Measurements from ENCODE around the gene ATP8B4.

GRCh38 chr15:49847423-49848281 is 271.4 kb downstream of the ATP8B4 start:
- TF ChIP-seq, protein P1, sequence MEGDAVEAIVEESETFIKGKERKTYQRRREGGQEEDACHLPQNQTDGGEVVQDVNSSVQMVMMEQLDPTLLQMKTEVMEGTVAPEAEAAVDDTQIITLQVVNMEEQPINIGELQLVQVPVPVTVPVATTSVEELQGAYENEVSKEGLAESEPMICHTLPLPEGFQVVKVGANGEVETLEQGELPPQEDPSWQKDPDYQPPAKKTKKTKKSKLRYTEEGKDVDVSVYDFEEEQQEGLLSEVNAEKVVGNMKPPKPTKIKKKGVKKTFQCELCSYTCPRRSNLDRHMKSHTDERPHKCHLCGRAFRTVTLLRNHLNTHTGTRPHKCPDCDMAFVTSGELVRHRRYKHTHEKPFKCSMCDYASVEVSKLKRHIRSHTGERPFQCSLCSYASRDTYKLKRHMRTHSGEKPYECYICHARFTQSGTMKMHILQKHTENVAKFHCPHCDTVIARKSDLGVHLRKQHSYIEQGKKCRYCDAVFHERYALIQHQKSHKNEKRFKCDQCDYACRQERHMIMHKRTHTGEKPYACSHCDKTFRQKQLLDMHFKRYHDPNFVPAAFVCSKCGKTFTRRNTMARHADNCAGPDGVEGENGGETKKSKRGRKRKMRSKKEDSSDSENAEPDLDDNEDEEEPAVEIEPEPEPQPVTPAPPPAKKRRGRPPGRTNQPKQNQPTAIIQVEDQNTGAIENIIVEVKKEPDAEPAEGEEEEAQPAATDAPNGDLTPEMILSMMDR (IDR thresholded peaks at IDR 0.05), result no peak
- TF ChIP-seq POLR2AphosphoS5 (IDR thresholded peaks at IDR 0.05) (no peak), POLR2A (IDR thresholded peaks at IDR 0.05; ENCODE audit: low read depth) (no peak), EP300 (IDR thresholded peaks at IDR 0.05) (no peak)

All from esophagus muscularis mucosa (tissue), 4 donors.